Lower lobe of right lung (tissue), 2 donors: ENCODE results near the gene FXYD7. TPM values are rescaled to one million over a fixed set of nuclear protein-coding genes. Genes with fewer than 3 reads are reported as not detected.
"Not testable (repeated sequence)": the region's sequence is repeated elsewhere in the genome, so short reads cannot be mapped to it uniquely, and the experiment has no call there.

Experiments used
- ATAC-seq, 2 donors: fragments of 200-7000 bp; cut with Tn5 transposase; one replicate each; pipeline ENCODE4 v1.9.1; 2020 to 2022; ENCODE audit warnings: mild to moderate bottlenecking in 2 of 2, moderate library complexity in 2 of 2
- DNase-seq: peaks from one replicate; pipeline ENCODE4 v3.0.0-alpha.2; 2020
- H3K27ac ChIP-seq: fragments of 200-600 bp; one replicate; pipeline ENCODE4 v1.8.0; 2022
- H3K27me3 ChIP-seq: fragments of 200-600 bp; one replicate; pipeline ENCODE4 v1.8.0; 2022; ENCODE audit warnings: low read depth
- H3K36me3 ChIP-seq: fragments of 200-600 bp; one replicate; pipeline ENCODE4 v1.8.0; 2022; ENCODE audit warnings: mild to moderate bottlenecking
- H3K4me1 ChIP-seq: fragments of 200-600 bp; one replicate; pipeline ENCODE4 v1.8.0; 2022
- H3K4me3 ChIP-seq: fragments of 200-600 bp; one replicate; pipeline ENCODE4 v1.8.0; 2022; ENCODE audit warnings: mild to moderate bottlenecking
- H3K9me3 ChIP-seq: fragments of 200-600 bp; one replicate; pipeline ENCODE4 v1.8.0; 2022
- CTCF ChIP-seq: fragments of 200-600 bp; IDR thresholded peaks from one replicate; pipeline ENCODE4 v1.8.0; 2022; ENCODE audit warnings: antibody characterized with exemption, mild to moderate bottlenecking
- intact Hi-C: fragments of 100-400 bp; cut with DNase I; formaldehyde crosslinking; loops from one replicate; pipeline ENCODE4 v1.11.0; 2022
- total RNA-seq: library from RNA; stranded (reverse); fragmentation: NEBNext Ultra II Directional; extraction: Animal tissue kit (Norgen Biotek cat#: 25700); gene quantifications from one replicate; pipeline ENCODE4 v1.2.1, GENCODE V29; 2021
- donor health status: DM: no; HTN: yes; CAD: no; lungs with severe emphysema.

The FXYD7 gene
- total RNA-seq, 1 donor from 2014 or later = not detected

- Histone ChIP-seq H3K4me3 (no peak overlapping the region), H3K27me3 (no peaks in the 10 kb centered on the region), H3K4me1 (no peaks in the 10 kb centered on the region), H3K27ac (no peak overlapping the region), H3K36me3 (no peaks in the 10 kb centered on the region), H3K9me3 (no peaks in the 10 kb centered on the region)
- TF ChIP-seq CTCF = no peak
- ATAC-seq (peak; percentile 41 to 47), DNase-seq (no peak)
- intact Hi-C loops = no loop called here
Observed at GRCh38 chr19:35098413-35099049, 44.5 kb upstream of the FXYD7 start.

- no peaks in the 10 kb centered on the region for H3K27me3 ChIP-seq
- no peak for DNase-seq
- intact Hi-C loops = no loop called here
- no peaks in the 10 kb centered on the region for H3K9me3 ChIP-seq
- TF ChIP-seq CTCF = no peak
- ATAC-seq = peak in 1 of 2 donors; percentile 13
- no peaks in the 10 kb centered on the region for H3K36me3 ChIP-seq
- no peak overlapping the region for H3K27ac ChIP-seq
- H3K4me1 ChIP-seq = no peaks in the 10 kb centered on the region
- H3K4me3 ChIP-seq = no peak overlapping the region
Observed at GRCh38 chr19:35099155-35099896, 43.7 kb upstream of the FXYD7 start.

- intact Hi-C loops = no loop called here
- no peak for TF ChIP-seq CTCF
- no peak for ATAC-seq
- Histone ChIP-seq H3K36me3 (no peaks in the 10 kb centered on the region), H3K4me1 (no peaks in the 10 kb centered on the region), H3K4me3 (no peak overlapping the region), H3K27me3 (no peaks in the 10 kb centered on the region), H3K27ac (no peak overlapping the region), H3K9me3 (no peaks in the 10 kb centered on the region)
- no peak for DNase-seq
Observed at GRCh38 chr19:35099897-35100275, 43.2 kb upstream of the FXYD7 start.

GRCh38 chr19:35100588-35101533 lies 42.2 kb upstream of the FXYD7 start:
- Histone ChIP-seq H3K9me3 (no peaks in the 10 kb centered on the region), H3K27ac (no peak overlapping the region), H3K4me3 (no peak overlapping the region), H3K4me1 (no peaks in the 10 kb centered on the region), H3K36me3 (no peaks in the 10 kb centered on the region), H3K27me3 (no peaks in the 10 kb centered on the region)
- DNase-seq (no peak), ATAC-seq (no peak)
- no peak for TF ChIP-seq CTCF
- intact Hi-C loops = no loop called here

- H3K4me3 ChIP-seq, H3K36me3 ChIP-seq, intact Hi-C loops, H3K4me1 ChIP-seq, H3K9me3 ChIP-seq, H3K27ac ChIP-seq, DNase-seq, H3K27me3 ChIP-seq, ATAC-seq: not testable (repeated sequence)
Observed at GRCh38 chr19:35101949-35102348, 41.1 kb upstream of the FXYD7 start.

GRCh38 chr19:35103614-35104013 lies 39.4 kb upstream of the FXYD7 start:
- H3K4me1 ChIP-seq, H3K27me3 ChIP-seq, H3K9me3 ChIP-seq, intact Hi-C loops, H3K36me3 ChIP-seq, DNase-seq, H3K4me3 ChIP-seq, ATAC-seq, H3K27ac ChIP-seq: not testable (repeated sequence)
